OCI-LY1 (cell line): Measurements from ENCODE around the gene PRADC1.

Experiments
- H2AFZ ChIP-seq: fragments of 200-600 bp; sonication (generic), shearing (Covaris generic); 2 replicates; pipeline ENCODE4 v1.6.0; 2014; ENCODE audit warnings: antibody characterized with exemption, mild to moderate bottlenecking, low read length
- H3F3A ChIP-seq: fragments of 200-600 bp; sonication (generic), shearing (Covaris generic); 2 replicates; pipeline ENCODE4 v1.6.0; 2014; ENCODE audit warnings: mild to moderate bottlenecking, antibody characterized with exemption, low read length, moderate library complexity; ENCODE audit not compliant: insufficient read depth
- H3K27ac ChIP-seq: fragments of 200-600 bp; sonication (generic); 2 replicates; pipeline ENCODE4 v1.5.1; 2014; ENCODE audit warnings: low read length, mixed run types, mild to moderate bottlenecking, low read depth; ENCODE audit not compliant: poor library complexity, severe bottlenecking
- H3K27me3 ChIP-seq: fragments of 200-600 bp; sonication (generic); 2 replicates; pipeline ENCODE4 v1.6.0; 2014; ENCODE audit warnings: antibody characterized with exemption, mild to moderate bottlenecking, low read length, moderate library complexity; ENCODE audit not compliant: insufficient read depth
- H3K36me3 ChIP-seq: fragments of 200-600 bp; sonication (generic); 2 replicates; pipeline ENCODE4 v1.6.1; 2014; ENCODE audit warnings: mild to moderate bottlenecking, antibody characterized with exemption, low read length, moderate library complexity, mixed read lengths; ENCODE audit not compliant: insufficient read depth
- H3K4me1 ChIP-seq: fragments of 200-600 bp; sonication (generic); 2 replicates; pipeline ENCODE4 v1.5.1; 2014; ENCODE audit warnings: mild to moderate bottlenecking, low read length, moderate library complexity; ENCODE audit not compliant: insufficient read depth, severe bottlenecking
- H3K4me2 ChIP-seq: fragments of 200-600 bp; sonication (generic), shearing (Covaris generic); 2 replicates; pipeline ENCODE4 v1.6.1; 2014; ENCODE audit warnings: low read length
- H3K4me3 ChIP-seq: fragments of 200-600 bp; sonication (generic); 2 replicates; pipeline ENCODE4 v1.5.1; 2014; ENCODE audit warnings: low read length, low read depth, mild to moderate bottlenecking, mixed read lengths; ENCODE audit not compliant: poor library complexity, severe bottlenecking
- H3K79me2 ChIP-seq: fragments of 200-600 bp; shearing (Covaris generic); 2 replicates; pipeline ENCODE4 v1.6.1; 2016; ENCODE audit warnings: mixed run types, low read length, mixed read lengths; ENCODE audit not compliant: insufficient read depth
- H3K9ac ChIP-seq: fragments of 200-600 bp; sonication (generic), shearing (Covaris generic); 2 replicates; pipeline ENCODE4 v1.6.1; 2014; ENCODE audit warnings: mild to moderate bottlenecking, low read length, mixed read lengths
- H3K9me2 ChIP-seq: fragments of 200-600 bp; sonication (generic), shearing (Covaris generic); 2 replicates; pipeline ENCODE4 v1.6.1; 2014; ENCODE audit warnings: low read depth, mild to moderate bottlenecking, low read length, mixed read lengths
- H3K9me3 ChIP-seq: fragments of 200-600 bp; shearing (Covaris generic); 2 replicates; pipeline ENCODE4 v1.6.1; 2014; ENCODE audit warnings: low read length, mixed read lengths
- H4K20me1 ChIP-seq: fragments of 200-600 bp; sonication (generic), shearing (Covaris generic); 2 replicates; pipeline ENCODE4 v1.6.0; 2016; ENCODE audit warnings: mild to moderate bottlenecking, low read length; ENCODE audit not compliant: insufficient read depth
- CTCF ChIP-seq: fragments of 200-600 bp; sonication (generic), shearing (Covaris generic); IDR thresholded peaks from 2 replicates; pipeline ENCODE4 v1.5.1; 2017; ENCODE audit warnings: mild to moderate bottlenecking, antibody characterized with exemption, low read length, moderate library complexity, mixed read lengths
- EZH2 ChIP-seq: fragments of 200-600 bp; sonication (generic), shearing (Covaris generic); IDR thresholded peaks from 2 replicates; pipeline ENCODE4 v1.8.0; 2017; ENCODE audit warnings: borderline replicate concordance, mixed run types, mild to moderate bottlenecking, antibody characterized with exemption, low read length, moderate library complexity, mixed read lengths

The PRADC1 gene

GRCh38 chr2:73249636-73250035, 16.6 kb upstream of the PRADC1 start:
- Histone ChIP-seq H2AFZ (no peak overlapping the region), H3K4me1 (no peaks in the 10 kb centered on the region), H3K4me3 (no peak overlapping the region), H3K9me2 (no peaks in the 10 kb centered on the region), H3K27me3 (no peaks in the 10 kb centered on the region), H3K79me2 (no peaks in the 10 kb centered on the region), H3K27ac (no peak overlapping the region), H4K20me1 (no peaks in the 10 kb centered on the region), H3K4me2 (no peak overlapping the region), H3F3A (peaks cover 7% of the 10 kb centered on the region), H3K36me3 (peaks cover 99% of the 10 kb centered on the region), H3K9ac (no peak overlapping the region), H3K9me3 (no peaks in the 10 kb centered on the region)
- TF ChIP-seq EZH2 (no peak), CTCF (no peak)

GRCh38 chr2:73246850-73247249, 13.8 kb upstream of the PRADC1 start:
- Histone ChIP-seq H3K36me3 (peaks cover 100% of the 10 kb centered on the region), H3K79me2 (no peaks in the 10 kb centered on the region), H3K27me3 (no peaks in the 10 kb centered on the region), H3F3A (peaks cover 3% of the 10 kb centered on the region; the same call in 1 of the 2 replicates), H3K9ac (no peak overlapping the region), H3K4me3 (no peak overlapping the region), H3K9me3 (no peaks in the 10 kb centered on the region), H3K27ac (no peak overlapping the region), H4K20me1 (no peaks in the 10 kb centered on the region), H3K4me1 (no peaks in the 10 kb centered on the region), H3K9me2 (no peaks in the 10 kb centered on the region), H3K4me2 (no peak overlapping the region), H2AFZ (no peak overlapping the region)
- no peak for TF ChIP-seq CTCF
- no peak for TF ChIP-seq EZH2

- H3K9ac ChIP-seq = no peak overlapping the region
- H3K27ac ChIP-seq = no peak overlapping the region
- H3K4me3 ChIP-seq = no peak overlapping the region
- no peaks in the 10 kb centered on the region for H4K20me1 ChIP-seq
- H2AFZ ChIP-seq = no peak overlapping the region
- H3K79me2 ChIP-seq = peaks cover 17% of the 10 kb centered on the region
- no peaks in the 10 kb centered on the region for H3K9me3 ChIP-seq
- peaks cover 100% of the 10 kb centered on the region for H3K36me3 ChIP-seq
- H3K9me2 ChIP-seq = no peaks in the 10 kb centered on the region
- no peak for TF ChIP-seq CTCF
- TF ChIP-seq EZH2 = no peak
- H3K4me2 ChIP-seq = no peak overlapping the region
- no peaks in the 10 kb centered on the region for H3K27me3 ChIP-seq
- no peaks in the 10 kb centered on the region for H3K4me1 ChIP-seq
- no peaks in the 10 kb centered on the region for H3F3A ChIP-seq
Observed at GRCh38 chr2:73244580-73244979, 11.5 kb upstream of the PRADC1 start.
